ENCODE measurements around the gene ORAI3. TPM values are rescaled to one million over a fixed set of nuclear protein-coding genes. Genes with fewer than 3 reads are reported as not detected.

ORAI3 gene
- polyA plus RNA-seq, 1 experiment = 37.1 TPM

DNA sequence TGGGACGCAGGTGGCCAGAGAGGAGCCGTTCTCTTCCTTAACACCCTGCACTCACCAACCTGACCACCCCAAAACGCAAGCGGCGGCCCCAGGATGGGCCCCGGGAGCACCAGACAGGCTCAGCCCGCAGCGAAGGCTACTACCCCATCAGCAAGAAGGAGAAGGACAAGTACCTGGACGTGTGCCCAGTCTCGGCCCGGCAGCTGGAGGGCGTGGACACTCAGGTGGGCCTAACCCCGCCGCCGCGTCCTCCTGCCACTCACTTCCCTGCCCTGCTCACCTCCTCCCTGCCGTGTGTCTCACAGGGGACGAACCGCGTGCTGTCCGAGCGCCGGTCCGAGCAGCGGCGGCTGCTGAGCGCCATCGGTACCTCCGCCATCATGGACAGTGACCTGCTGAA is 31.6 kb downstream of the ORAI3 start:
- CTCF ChIA-PET = no interaction called here

DNA sequence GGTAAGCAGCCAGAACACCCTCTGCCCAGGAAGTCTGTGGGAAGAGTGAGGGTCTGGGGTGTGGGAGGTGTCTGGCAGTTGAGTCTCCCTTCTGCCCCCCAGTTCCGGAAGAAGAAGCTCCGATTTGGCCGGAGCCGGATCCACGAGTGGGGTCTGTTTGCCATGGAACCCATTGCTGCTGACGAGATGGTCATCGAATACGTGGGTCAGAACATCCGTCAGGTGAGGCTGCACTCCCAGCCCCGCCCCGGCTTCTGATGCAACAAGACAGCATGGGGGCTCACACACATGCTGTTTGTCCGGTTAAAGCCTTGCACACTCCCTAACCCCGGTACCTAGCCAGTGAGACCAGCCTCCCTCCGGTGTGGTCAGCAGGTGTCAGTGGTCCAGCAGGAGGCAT is 32.1 kb downstream of the ORAI3 start:
- POLR2A ChIA-PET = no interaction called here
- TF ChIP-seq, protein P1, sequence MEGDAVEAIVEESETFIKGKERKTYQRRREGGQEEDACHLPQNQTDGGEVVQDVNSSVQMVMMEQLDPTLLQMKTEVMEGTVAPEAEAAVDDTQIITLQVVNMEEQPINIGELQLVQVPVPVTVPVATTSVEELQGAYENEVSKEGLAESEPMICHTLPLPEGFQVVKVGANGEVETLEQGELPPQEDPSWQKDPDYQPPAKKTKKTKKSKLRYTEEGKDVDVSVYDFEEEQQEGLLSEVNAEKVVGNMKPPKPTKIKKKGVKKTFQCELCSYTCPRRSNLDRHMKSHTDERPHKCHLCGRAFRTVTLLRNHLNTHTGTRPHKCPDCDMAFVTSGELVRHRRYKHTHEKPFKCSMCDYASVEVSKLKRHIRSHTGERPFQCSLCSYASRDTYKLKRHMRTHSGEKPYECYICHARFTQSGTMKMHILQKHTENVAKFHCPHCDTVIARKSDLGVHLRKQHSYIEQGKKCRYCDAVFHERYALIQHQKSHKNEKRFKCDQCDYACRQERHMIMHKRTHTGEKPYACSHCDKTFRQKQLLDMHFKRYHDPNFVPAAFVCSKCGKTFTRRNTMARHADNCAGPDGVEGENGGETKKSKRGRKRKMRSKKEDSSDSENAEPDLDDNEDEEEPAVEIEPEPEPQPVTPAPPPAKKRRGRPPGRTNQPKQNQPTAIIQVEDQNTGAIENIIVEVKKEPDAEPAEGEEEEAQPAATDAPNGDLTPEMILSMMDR (IDR thresholded peaks at IDR 0.05; ENCODE audit: insufficient read depth, low read depth, low read length) = no peak
- no peak for DNase-seq (ENCODE audit: low read depth)
- Histone ChIP-seq H3K36me3 (ENCODE audit: control insufficient read depth, insufficient read depth, low read length) (peaks cover 37% of the 10 kb centered on the region), H3K4me3 (ENCODE audit: low read depth, low read length) (no peak overlapping the region), H3K27me3 (ENCODE audit: control insufficient read depth, insufficient read depth, low read length) (no peaks in the 10 kb centered on the region)
- CTCF ChIA-PET = interaction anchor here (1.7 kb wide), 1 partner anchor 27 kb away, joined by 4 read pairs; no protein-coding TSS in a partner anchor

More for the DNA sequence above, 31.6 kb downstream of the ORAI3 start:
- Histone ChIP-seq H3K4me3 (ENCODE audit: low read depth, low read length) (no peak overlapping the region), H3K27me3 (ENCODE audit: control insufficient read depth, insufficient read depth, low read length) (no peaks in the 10 kb centered on the region), H3K36me3 (ENCODE audit: control insufficient read depth, insufficient read depth, low read length) (peaks cover 41% of the 10 kb centered on the region)
- TF ChIP-seq, protein P1 (IDR thresholded peaks at IDR 0.05; ENCODE audit: insufficient read depth, low read depth, low read length) = no peak
- no peak for DNase-seq (ENCODE audit: low read depth)
- POLR2A ChIA-PET = no interaction called here

DNA sequence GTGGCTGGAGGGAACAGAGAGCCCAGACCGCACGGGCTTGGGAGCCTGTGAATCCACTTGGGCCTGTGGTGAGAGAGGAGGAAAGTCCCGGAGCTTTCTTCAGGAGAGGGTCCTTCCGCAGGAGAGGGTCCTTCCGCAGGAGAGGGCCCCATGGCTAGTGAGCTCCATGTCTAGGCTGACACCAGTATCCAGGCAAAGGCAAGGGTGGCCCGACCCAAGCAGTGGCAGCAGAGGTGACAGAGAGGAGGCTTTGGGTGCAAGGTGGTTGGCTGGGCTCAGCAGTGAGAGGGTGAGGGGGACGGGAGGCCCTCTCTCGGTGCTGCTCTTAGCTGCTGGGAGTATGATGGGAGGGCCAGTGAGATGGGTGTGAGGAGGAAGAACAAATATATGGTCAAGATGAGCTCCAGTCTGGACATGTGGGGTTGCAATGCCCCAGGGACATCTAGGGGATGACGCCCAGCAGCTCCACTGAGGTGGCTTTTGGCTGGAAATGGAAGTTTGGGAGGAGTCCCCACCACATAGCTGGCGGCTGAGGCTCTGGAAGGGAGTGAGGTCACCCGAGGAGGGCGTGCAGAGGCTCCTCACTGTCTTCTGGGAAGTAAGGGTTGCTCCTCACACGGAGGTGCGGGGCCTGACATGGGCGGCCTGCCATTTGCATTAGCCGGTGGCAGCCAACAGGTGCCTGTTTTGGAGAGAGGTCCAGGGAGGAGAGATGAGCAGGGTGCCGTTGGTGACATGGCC is 33.9 kb downstream of the ORAI3 start:
- ChIA-PET POLR2A (no interaction called here), CTCF (interaction anchor here (0.8 to 5.0 kb wide), 12 partner anchors 7 to 478 kb away, joined by 3 to 54 read pairs (median 4); partner anchors contain the start of genes VKORC1 and ZNF843)
- Histone ChIP-seq H3K4me3 (ENCODE audit: low read depth, low read length) (no peak overlapping the region), H3K36me3 (ENCODE audit: control insufficient read depth, insufficient read depth, low read length) (peaks cover 29% of the 10 kb centered on the region), H3K27me3 (ENCODE audit: control insufficient read depth, insufficient read depth, low read length) (no peaks in the 10 kb centered on the region)
- DNase-seq (ENCODE audit: low read depth) = no peak
- TF ChIP-seq, protein P1 (IDR thresholded peaks at IDR 0.05; ENCODE audit: insufficient read depth, low read depth, low read length) = no peak

DNA sequence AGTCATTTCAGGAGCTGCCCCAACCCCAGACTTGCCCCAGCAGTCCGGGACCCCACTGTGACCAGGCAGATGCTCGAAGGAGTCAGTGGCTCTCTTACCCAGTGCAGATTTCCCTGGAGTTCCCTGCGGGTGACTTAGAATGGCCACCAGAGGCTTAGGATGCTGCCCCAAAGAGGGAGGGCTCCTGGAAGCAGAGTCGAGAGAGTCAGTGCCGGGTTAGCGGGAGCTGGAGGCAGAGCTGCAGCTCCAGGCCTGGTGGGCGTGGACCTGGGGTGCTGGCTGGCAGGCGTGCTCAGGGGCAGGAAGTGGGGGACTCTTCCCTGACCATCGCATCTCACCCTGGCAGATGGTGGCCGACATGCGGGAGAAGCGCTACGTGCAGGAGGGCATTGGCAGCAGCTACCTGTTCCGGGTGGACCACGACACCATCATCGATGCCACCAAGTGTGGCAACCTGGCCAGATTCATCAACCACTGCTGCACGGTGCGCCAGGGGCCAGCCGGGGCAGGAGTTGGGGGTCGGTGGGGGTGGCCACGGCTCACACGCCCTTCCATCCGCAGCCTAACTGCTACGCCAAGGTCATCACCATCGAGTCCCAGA is 34.5 kb downstream of the ORAI3 start:
- DNase-seq (ENCODE audit: low read depth) = no peak
- TF ChIP-seq, protein P1 (IDR thresholded peaks at IDR 0.05; ENCODE audit: insufficient read depth, low read depth, low read length) = no peak
- H3K4me3 ChIP-seq (ENCODE audit: low read depth, low read length) = no peak overlapping the region
- peaks cover 28% of the 10 kb centered on the region for H3K36me3 ChIP-seq (ENCODE audit: control insufficient read depth, insufficient read depth, low read length)
- CTCF ChIA-PET = interaction anchor here (0.6 to 5.0 kb wide), 12 partner anchors 8 to 477 kb away, joined by 3 to 54 read pairs (median 4); partner anchors contain the start of genes VKORC1 and ZNF843
- H3K27me3 ChIP-seq (ENCODE audit: control insufficient read depth, insufficient read depth, low read length) = no peaks in the 10 kb centered on the region
- POLR2A ChIA-PET = no interaction called here

DNA sequence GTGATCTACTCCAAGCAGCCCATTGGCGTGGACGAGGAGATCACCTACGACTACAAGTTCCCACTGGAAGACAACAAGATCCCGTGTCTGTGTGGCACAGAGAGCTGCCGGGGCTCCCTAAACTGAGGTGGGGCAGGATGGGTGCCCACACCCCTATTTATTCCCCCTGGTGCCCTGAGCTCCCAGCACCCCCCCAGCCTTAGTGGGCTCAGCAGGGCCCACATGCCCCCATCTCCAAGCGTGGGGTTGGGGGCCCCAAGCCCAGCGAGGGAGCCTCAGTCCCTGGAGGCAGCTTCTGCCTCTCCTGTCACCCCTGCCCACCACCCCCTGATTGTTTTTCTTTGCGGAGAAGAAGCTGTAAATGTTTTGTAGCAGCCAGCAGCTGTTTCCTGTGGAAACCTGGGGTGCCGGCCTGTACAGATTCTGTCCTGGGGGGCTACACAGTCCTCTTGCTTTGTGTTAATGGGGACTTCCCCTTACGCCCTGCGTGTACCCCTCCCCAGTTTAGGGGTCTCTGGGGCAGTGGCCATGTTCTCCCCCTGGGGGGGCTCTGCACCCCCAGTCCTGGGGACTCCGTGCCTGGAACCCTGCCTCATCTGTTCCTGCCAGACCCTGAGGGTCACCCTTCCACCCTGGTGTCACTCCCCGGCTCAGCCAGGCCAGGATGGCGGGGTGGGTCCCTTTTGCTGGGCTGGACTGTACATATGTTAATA is 35.2 kb downstream of the ORAI3 start:
- H3K36me3 ChIP-seq (ENCODE audit: control insufficient read depth, insufficient read depth, low read length) = peaks cover 26% of the 10 kb centered on the region
- TF ChIP-seq, protein P1 (IDR thresholded peaks at IDR 0.05; ENCODE audit: insufficient read depth, low read depth, low read length) = no peak
- H3K4me3 ChIP-seq (ENCODE audit: low read depth, low read length) = no peak overlapping the region
- DNase-seq (ENCODE audit: low read depth) = no peak
- CTCF ChIA-PET = interaction anchor here (0.6 to 5.0 kb wide), 31 partner anchors 9 to 890 kb away, joined by 3 to 54 read pairs (median 4); partner anchors contain the start of genes VKORC1, ZNF267, ZNF646 and ZNF668
- no peaks in the 10 kb centered on the region for H3K27me3 ChIP-seq (ENCODE audit: control insufficient read depth, insufficient read depth, low read length)
- POLR2A ChIA-PET = interaction anchor here (0.6 to 1.0 kb wide), 2 partner anchors 90 to 158 kb away, joined by 3 to 4 read pairs; partner anchors contain the start of gene ZNF646

Measured in BJ (cell line).